Measurements from ENCODE around the gene SPG21. TPM values are rescaled to one million over a fixed set of nuclear protein-coding genes. Genes with fewer than 3 reads are reported as not detected.

SPG21 gene
- total RNA-seq, 1 experiment from 2014 or later, result 66.6 TPM

- Histone ChIP-seq H3K27me3 (ENCODE audit: insufficient read depth, low read length) (no peaks in the 10 kb centered on the region), H2BK5ac (ENCODE audit: insufficient read length, low read length) (no peak overlapping the region), H2AK5ac (ENCODE audit: insufficient read length, low read length) (no peak overlapping the region), H3K18ac (ENCODE audit: insufficient read length, low read depth, low read length) (no peak overlapping the region), H3K56ac (ENCODE audit: insufficient read length, low read depth, low read length) (no peak overlapping the region), H3K9me3 (ENCODE audit: control insufficient read depth, low read depth, low read length) (no peaks in the 10 kb centered on the region), H4K91ac (ENCODE audit: insufficient read length, low read depth, low read length) (no peak overlapping the region), H3K4ac (ENCODE audit: low read depth, low read length) (no peak overlapping the region), H4K20me1 (ENCODE audit: control insufficient read depth, insufficient read depth, insufficient read length) (no peaks in the 10 kb centered on the region), H3K4me1 (ENCODE audit: insufficient read depth, low read length) (no peaks in the 10 kb centered on the region), H3K79me2 (ENCODE audit: insufficient read depth, low read length) (no peaks in the 10 kb centered on the region), H3K79me1 (ENCODE audit: insufficient read depth, low read depth, low read length, poor library complexity, severe bottlenecking) (no peaks in the 10 kb centered on the region), H2BK20ac (ENCODE audit: low read depth, low read length, poor library complexity, severe bottlenecking) (no peak overlapping the region), H2BK12ac (ENCODE audit: insufficient read length, low read depth, low read length) (no peak overlapping the region), H3K23me2 (ENCODE audit: insufficient read length, low read depth, low read length, poor library complexity, severe bottlenecking) (no peaks in the 10 kb centered on the region), H3K9ac (ENCODE audit: extremely low read depth, insufficient read length, low read length) (no peak overlapping the region), H2AFZ (ENCODE audit: low read length) (no peak overlapping the region), H2BK15ac (ENCODE audit: low read depth, low read length) (no peak overlapping the region), H3K23ac (ENCODE audit: insufficient read length, low read depth, low read length) (no peak overlapping the region), H3K14ac (ENCODE audit: insufficient read depth, low read length) (no peak overlapping the region), H3K27ac (ENCODE audit: insufficient read length, low read depth, low read length) (no peak overlapping the region), H3K4me2 (ENCODE audit: insufficient read depth, insufficient read length, low read length) (no peak overlapping the region), H3T11ph (ENCODE audit: low read length) (no peak overlapping the region), H4K5ac (ENCODE audit: insufficient read length, low read depth, low read length) (no peak overlapping the region), H4K8ac (replicated peaks; ENCODE audit: insufficient read length, low read depth, low read length) (no peak overlapping the region), H2BK120ac (ENCODE audit: low read depth, low read length, poor library complexity, severe bottlenecking) (no peak overlapping the region)
- Mint-ChIP-seq H3K27ac (no peak overlapping the region), H3K9me3 (no peaks in the 10 kb centered on the region), H3K27me3 (ENCODE audit: low read depth) (no peaks in the 10 kb centered on the region), H3K4me1 (peaks cover 10 to 17% of the 10 kb centered on the region in 2 experiments), H3K4me3 (no peak overlapping the region), H3K36me3 (ENCODE audit: insufficient read depth in 1 of 3, low read depth in 3 of 3) (peaks cover 8 to 26% (median 20%) of the 10 kb centered on the region in 3 experiments; a peak in 6 of 7 replicates)
- WGBS (ENCODE audit: extremely low coverage, insufficient read length, low lambda C conversion rate), result no CpG with 5 or more reads among the region's 3 CpGs
- TF ChIP-seq CTCF (conservative IDR thresholded peaks at IDR 0.05), result no peak
- DNase-seq, result no peak
These were observed 15.3 kb upstream of the SPG21 start for GRCh38 chr15:65004993-65005392.
